HepG2 (cell line): ENCODE results near the gene LUZP1. TPM values are rescaled to one million over a fixed set of nuclear protein-coding genes. Genes with fewer than 3 reads are reported as not detected.
A peak's percentile ranks its signal among the peaks of the same experiment; 100 is the strongest.

Experiments
- ARID5B ChIP-seq: IDR thresholded peaks from 2 replicates; pipeline ENCODE4 v1.4.0; 2020; ENCODE audit warnings: mild to moderate bottlenecking, missing genetic modification reagents
- CENPT ChIP-seq: sonication (generic); formaldehyde crosslinking; IDR thresholded peaks from 2 replicates; pipeline ENCODE4 v1.8.0; 2022; ENCODE audit warnings: low read depth, mild to moderate bottlenecking, moderate library complexity, missing genetic modification reagents
- CREB1 ChIP-seq, 2 experiments: fragments of 450-650 bp in 1 of 2; IDR thresholded peaks; 2 replicates each; pipeline ENCODE4 v1.6.1; 2016 to 2017; ENCODE audit warnings: control low read depth in 1 of 2, mild to moderate bottlenecking in 1 of 2, missing compliant biosample characterization in 1 of 2, missing genetic modification characterization in 1 of 2
- DRAP1 ChIP-seq: IDR thresholded peaks from 2 replicates; pipeline ENCODE4 v1.6.1; 2016; ENCODE audit warnings: missing genetic modification reagents, missing compliant biosample characterization
- FUBP1 ChIP-seq: sonication (generic); formaldehyde crosslinking; IDR thresholded peaks from 2 replicates; pipeline ENCODE4 v1.5.1; 2020; ENCODE audit warnings: missing genetic modification reagents, mild to moderate bottlenecking, borderline replicate concordance
- GZF1 ChIP-seq: sonication (generic); formaldehyde crosslinking; IDR thresholded peaks from 2 replicates; pipeline ENCODE4 v1.5.1; 2020; ENCODE audit warnings: mild to moderate bottlenecking, missing genetic modification reagents
- KMT2A ChIP-seq: sonication (generic); formaldehyde crosslinking; IDR thresholded peaks from 2 replicates; pipeline ENCODE4 v1.4.0; 2020; ENCODE audit warnings: missing genetic modification reagents
- MAZ ChIP-seq, 2 experiments: sonication (generic) in 1 of 2; formaldehyde crosslinking in 1 of 2; IDR thresholded peaks; 2 replicates each; pipeline versions ENCODE4 v1.5.0 to v1.6.1; 2012 to 2020; ENCODE audit warnings: low read depth in 2 of 2, mild to moderate bottlenecking in 2 of 2, borderline replicate concordance in 1 of 2, improper control_type of control experiment in 1 of 2, low read length in 1 of 2, missing genetic modification reagents in 1 of 2, moderate library complexity in 1 of 2
- PHF21A ChIP-seq: sonication (generic); formaldehyde crosslinking; IDR thresholded peaks from 2 replicates; pipeline ENCODE4 v1.5.0; 2020; ENCODE audit warnings: mild to moderate bottlenecking, missing genetic modification reagents
- ZBTB44 ChIP-seq: sonication (generic); formaldehyde crosslinking; IDR thresholded peaks from 2 replicates; pipeline ENCODE4 v1.4.0; 2020; ENCODE audit warnings: missing genetic modification reagents
- ZFYVE20 ChIP-seq: sonication (generic); formaldehyde crosslinking; IDR thresholded peaks from 2 replicates; pipeline ENCODE4 v1.8.0; 2023; ENCODE audit warnings: low read depth, mild to moderate bottlenecking, moderate library complexity, missing genetic modification reagents, borderline replicate concordance
- ZNF3 ChIP-seq: IDR thresholded peaks from 2 replicates; pipeline ENCODE4 v1.7.0; 2017; ENCODE audit warnings: inconsistent platforms
- ZNF512B ChIP-seq: sonication (generic); formaldehyde crosslinking; IDR thresholded peaks from 2 replicates; pipeline ENCODE4 v1.5.1; 2020; ENCODE audit warnings: missing genetic modification reagents, mild to moderate bottlenecking, borderline replicate concordance
- ZNF782 ChIP-seq: sonication (generic); formaldehyde crosslinking; IDR thresholded peaks from 2 replicates; pipeline ENCODE4 v1.4.0; 2020; ENCODE audit warnings: missing genetic modification reagents, mild to moderate bottlenecking, borderline replicate concordance
- ZNF850 ChIP-seq: sonication (generic); formaldehyde crosslinking; conservative IDR thresholded peaks from 2 replicates; pipeline ENCODE4 v1.9.0; 2021; ENCODE audit warnings: mild to moderate bottlenecking, missing genetic modification reagents
- ZSCAN30 ChIP-seq: sonication (generic); formaldehyde crosslinking; IDR thresholded peaks from 2 replicates; pipeline ENCODE4 v1.5.0; 2020; ENCODE audit warnings: mild to moderate bottlenecking, missing genetic modification reagents
- polyA plus RNA-seq, 8 experiments: library from polyadenylated mRNA; depleted of rRNA in 3 of 8; stranded (reverse) in 7 of 8; unstranded in 1 of 8; fragments of >200 nt; fragmentation: Illumina TruSeq in 4 of 8; extraction: Trizol in 4 of 8; gene quantifications; 2 replicates each; pipeline versions ENCODE4 v1.2.1 to v1.2.3, GENCODE V29; 2011 to 2016; ENCODE audit warnings: low read depth in 4 of 8, missing spikeins in 1 of 8, mixed read lengths in 1 of 8; ENCODE audit not compliant: insufficient read depth in 1 of 8
- total RNA-seq, 5 experiments: library from RNA; depleted of rRNA; stranded (reverse); fragments of >200 nt; fragmentation: Illumina TruSeq; extraction: Trizol; gene quantifications; 2 replicates each; pipeline ENCODE4 v1.2.3, GENCODE V29; 2016; ENCODE audit warnings: low read depth in 1 of 5

The LUZP1 gene
- total and polyA plus RNA-seq, 2 of the 13 experiments (the other 11 are each of a cell fraction or from before 2014, with no cell fraction given): 6.9 to 12.7 TPM

GRCh38 chr1:23187637-23188036 lies 19.0 kb upstream of the LUZP1 start (continued):
- TF ChIP-seq GZF1 (CRISPR knock-in tag): peak; percentile 76; the same call in 1 of the 2 replicates
- TF ChIP-seq ZNF3 (CRISPR knock-in tag): peak; percentile 72; the same call in 1 of the 2 replicates
- TF ChIP-seq ZNF782: peak; percentile 77; the same call in 1 of the 2 replicates
- 0 out of 2 replicates have a peak, but pooled peaks have one; percentile 48 for TF ChIP-seq FUBP1 (CRISPR knock-in tag)
- no peak for TF ChIP-seq ZFYVE20 (CRISPR knock-in tag)
- TF ChIP-seq PHF21A (CRISPR knock-in tag): peak; percentile 93
- TF ChIP-seq ZNF512B (CRISPR knock-in tag): 0 out of 2 replicates have a peak, but pooled peaks have one; percentile 87
- 0 out of 2 replicates have a peak, but pooled peaks have one; percentile 44 for TF ChIP-seq KMT2A (CRISPR knock-in tag)
- no peak for TF ChIP-seq ZSCAN30
- no peak for TF ChIP-seq ZNF850 (CRISPR knock-in tag)
- TF ChIP-seq ARID5B (CRISPR knock-in tag): peak; percentile 89
- TF ChIP-seq MAZ (IDR thresholded peaks at IDR 0.05; ENCODE audit: borderline replicate concordance, low read depth, low read length): no peak
- peak; percentile 56; the same call in 1 of the 2 replicates for TF ChIP-seq MAZ (CRISPR knock-in tag; IDR thresholded peaks at IDR 0.05; ENCODE audit: low read depth)
- peak; percentile 50; the same call in 1 of the 2 replicates for TF ChIP-seq CREB1 (IDR thresholded peaks at IDR 0.05)
- peak; percentile 70 for TF ChIP-seq CREB1 (CRISPR knock-in tag; IDR thresholded peaks at IDR 0.05)
- no peak for TF ChIP-seq ZBTB44 (CRISPR knock-in tag)
- no peak for TF ChIP-seq CENPT (CRISPR knock-in tag)
- peak; percentile 47; the same call in 1 of the 2 replicates for TF ChIP-seq DRAP1
